GM21360 (cell line): ENCODE results near the gene RDH11.
"Not testable (repeated sequence)": the region's sequence is repeated elsewhere in the genome, so short reads cannot be mapped to it uniquely, and the experiment has no call there.

ENCODE experiments used
- ATAC-seq: cut with Tn5 transposase; IDR thresholded peaks from one replicate; pipeline ENCODE4 v1.9.1; 2021; ENCODE audit warnings: mild to moderate bottlenecking, moderate library complexity; ENCODE audit not compliant: unreplicated experiment

RDH11 gene

DNA sequence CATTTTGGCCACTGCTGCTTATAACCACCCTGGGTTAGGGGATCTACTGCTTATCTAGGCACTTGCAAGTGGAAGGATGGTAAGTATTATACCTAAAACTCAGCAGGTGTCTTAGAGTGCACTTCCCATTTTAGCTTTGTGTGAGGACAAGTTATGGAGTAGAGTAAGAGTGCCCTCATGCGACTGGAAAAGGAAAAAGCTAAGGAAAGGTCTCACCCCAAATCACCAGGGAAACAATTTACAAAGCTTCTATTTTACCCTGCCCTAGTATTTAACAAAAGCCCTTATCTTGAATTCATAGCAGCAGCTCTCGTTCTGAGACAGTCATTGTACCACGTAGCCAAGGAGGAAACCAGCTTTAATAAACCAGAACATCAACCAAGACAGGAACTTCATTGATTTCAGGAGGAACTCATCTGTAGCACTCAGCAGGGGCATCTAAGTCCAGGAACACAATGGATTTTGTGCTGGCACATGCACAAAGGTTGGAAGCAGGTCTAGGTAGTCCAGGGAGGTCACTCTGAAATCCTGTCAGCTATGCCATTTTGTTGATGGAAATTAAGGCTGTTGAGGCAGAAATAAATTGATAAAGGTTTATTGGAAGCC lies 9.0 kb upstream of the RDH11 start:
- ATAC-seq, result no peak

GRCh38 chr14:67703997-67704396 lies 8.4 kb upstream of the RDH11 start:
- no peak for ATAC-seq

DNA sequence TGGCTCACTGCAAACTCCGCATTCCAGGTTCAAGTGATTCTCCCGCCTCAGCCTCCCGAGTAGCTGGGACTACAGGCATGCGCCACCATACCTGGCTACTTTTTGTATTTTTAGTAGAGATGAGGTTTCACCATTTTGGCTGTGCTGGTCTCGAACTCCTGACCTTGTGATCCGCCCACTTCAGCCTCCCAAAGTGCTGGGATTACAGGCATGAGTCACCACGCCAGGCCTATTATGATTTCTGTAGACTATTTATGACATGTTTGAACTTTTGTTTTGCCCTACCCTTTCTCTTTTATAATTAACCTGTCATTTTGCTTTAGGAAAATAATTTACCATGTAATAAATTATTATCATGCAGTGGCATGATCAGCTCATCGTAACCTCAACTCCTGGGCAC lies 5.9 kb upstream of the RDH11 start, which contains the start of gene RDH12:
RDH12 (plus strand) TSS at position 395 of the 400 bp plus-strand sequence. CDS start 20,757 bp downstream, outside the sequence.
- not testable (repeated sequence) for ATAC-seq

DNA sequence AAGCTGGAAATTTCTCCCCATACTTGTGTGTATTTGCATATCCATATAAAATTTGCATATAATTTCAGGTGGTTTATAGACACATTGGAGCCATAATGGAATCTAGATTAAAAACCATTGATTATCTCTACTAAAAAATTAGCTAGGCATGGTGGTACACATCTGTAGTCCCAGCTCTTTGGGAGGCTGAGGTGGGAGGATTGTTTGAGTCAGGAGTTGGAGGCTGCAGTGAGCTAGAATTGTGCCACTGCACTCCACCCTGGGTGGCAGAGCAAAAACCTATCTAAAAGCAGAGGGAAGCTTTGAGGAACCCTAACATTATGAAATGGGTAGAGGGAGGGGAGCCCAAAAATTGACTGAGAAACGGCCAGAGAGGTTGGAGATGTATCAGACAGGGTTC lies 2.6 kb upstream of the RDH11 start:
- no peak for ATAC-seq

- ATAC-seq, result no peak
These were observed 1.4 kb upstream of the RDH11 start for GRCh38 chr14:67697006-67697405.

- peak; percentile 90 for ATAC-seq
These were observed 672 bp downstream of the RDH11 start for GRCh38 chr14:67694791-67695393.

- no peak for ATAC-seq
These were observed 5.6 kb downstream of the RDH11 start for GRCh38 chr14:67690011-67690410.

DNA sequence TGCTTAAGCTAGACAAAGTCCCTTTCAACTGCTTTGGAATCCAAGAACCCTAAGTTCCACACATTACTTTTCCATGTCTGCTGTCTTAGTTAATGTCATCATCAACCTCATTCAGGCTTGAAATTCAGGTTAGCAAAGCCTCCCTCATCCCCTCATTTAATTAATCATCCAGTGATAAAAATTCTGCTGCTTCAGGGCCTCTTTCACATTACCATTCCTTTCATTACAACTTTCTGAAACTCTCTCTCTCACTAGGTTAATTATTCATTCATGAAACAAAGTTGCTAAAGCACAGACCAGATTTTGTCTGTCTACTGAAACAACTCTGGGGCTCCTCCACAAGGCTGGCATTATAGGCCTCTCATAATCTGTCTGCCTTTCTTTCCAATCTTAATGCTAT lies 11.7 kb downstream of the RDH11 start:
- ATAC-seq, result no peak

DNA sequence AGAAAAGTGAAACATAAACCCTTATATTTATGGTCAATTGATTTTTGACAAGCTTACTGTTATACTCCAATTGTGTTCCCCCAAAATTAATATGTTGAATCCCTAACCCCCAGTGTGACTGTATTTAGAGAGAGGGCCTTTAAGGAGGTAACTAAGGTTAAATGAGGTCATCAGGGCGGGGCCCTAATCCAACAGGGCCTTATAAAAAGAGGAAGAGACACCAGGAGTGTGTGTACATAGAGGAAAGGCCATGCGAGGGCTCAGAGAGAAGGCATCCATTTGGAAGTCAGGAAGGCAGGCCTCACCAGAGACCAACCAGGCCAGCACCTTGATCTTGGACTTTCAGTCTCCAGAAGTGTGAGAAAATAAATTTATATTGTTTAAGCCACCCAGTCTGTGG lies 14.6 kb downstream of the RDH11 start:
- no peak for ATAC-seq

- peak; percentile 97 for ATAC-seq
These were observed 15.4 kb downstream of the RDH11 start for GRCh38 chr14:67680121-67680602.

DNA sequence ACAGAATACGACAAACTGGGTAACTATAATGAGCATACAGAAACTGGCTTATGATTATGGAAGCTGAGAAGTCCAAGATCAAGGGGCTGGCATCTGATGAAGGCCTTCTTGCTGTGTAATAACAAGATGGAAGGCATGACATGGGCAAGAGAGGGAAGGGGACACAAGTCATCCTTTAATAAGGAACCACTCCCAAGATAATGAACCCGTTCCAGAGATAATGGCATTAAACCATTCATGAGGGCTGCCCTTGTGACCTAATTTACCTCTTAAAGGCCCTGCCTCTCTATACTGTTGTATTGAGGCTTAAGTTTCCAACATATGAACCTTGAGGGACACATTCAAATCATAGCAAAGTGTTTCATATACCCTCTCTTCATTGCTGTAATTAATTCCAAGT lies 16.6 kb downstream of the RDH11 start:
- ATAC-seq, result no peak

GRCh38 chr14:67675219-67675582 lies 20.4 kb downstream of the RDH11 start:
- no peak for ATAC-seq

- peak; percentile 92 for ATAC-seq
These were observed 20.9 kb downstream of the RDH11 start, which contains the start of gene VTI1B for GRCh38 chr14:67674480-67675218. Gene VTI1B, minus strand, starts transcription at chr14:67674632. Its CDS starts 143 bp downstream, at chr14:67674489.

DNA sequence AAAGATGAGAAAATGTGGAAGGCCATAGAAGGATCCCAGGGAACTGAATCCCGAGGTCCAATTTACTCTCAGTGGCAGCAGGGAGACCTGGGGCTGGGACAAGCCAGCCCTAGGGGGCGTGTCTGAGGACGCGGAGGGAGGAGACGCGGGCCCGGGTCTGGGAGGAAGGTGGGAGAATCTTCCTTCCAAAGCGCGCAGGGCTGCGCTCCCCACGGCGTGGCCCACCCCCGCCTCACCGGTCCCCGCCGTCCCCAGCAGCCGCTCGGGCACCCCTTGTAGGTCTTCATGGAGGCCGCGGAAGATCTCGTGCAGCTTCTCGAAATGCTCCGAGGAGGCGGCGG lies 21.5 kb downstream of the RDH11 start:
- peak; percentile 48 for ATAC-seq

- no peak for ATAC-seq
These were observed 22.1 kb downstream of the RDH11 start for GRCh38 chr14:67673451-67673850.

- ATAC-seq, result no peak
These were observed 27.0 kb downstream of the RDH11 start for GRCh38 chr14:67668559-67668958.

DNA sequence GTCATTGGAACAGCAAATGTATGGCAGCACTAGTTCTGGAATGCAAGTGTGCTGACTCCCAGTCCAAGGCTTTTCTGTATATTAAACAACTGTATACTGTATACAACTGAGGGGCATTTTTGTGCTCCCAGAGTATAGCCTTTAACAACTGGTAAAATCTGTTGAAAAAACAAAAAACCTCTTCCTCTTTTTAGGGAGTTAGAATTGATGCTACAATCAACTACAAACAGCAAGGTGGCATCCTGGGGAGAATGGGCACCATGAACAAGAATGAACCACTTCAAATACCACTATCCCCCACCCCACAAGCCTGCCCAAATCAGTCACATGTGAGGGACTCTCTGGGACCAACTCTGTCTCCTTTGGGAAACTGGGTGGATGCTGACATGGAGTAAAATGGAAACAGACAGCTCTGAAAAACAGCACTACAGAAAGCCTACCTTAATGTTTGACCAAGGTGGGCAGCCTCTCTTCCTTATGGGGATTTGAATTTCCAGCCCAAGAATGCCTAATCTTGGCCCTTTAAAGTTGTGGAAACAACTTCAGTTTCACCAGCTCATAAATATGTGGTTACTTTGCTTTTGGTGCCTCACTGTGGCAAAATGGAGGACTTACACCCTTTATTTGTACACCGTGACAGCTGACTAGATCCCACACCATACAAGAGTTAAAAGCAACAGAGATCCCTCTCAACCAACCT lies 28.7 kb downstream of the RDH11 start:
- ATAC-seq, result no peak

GRCh38 chr14:67665868-67666267 lies 29.7 kb downstream of the RDH11 start:
- no peak for ATAC-seq

DNA sequence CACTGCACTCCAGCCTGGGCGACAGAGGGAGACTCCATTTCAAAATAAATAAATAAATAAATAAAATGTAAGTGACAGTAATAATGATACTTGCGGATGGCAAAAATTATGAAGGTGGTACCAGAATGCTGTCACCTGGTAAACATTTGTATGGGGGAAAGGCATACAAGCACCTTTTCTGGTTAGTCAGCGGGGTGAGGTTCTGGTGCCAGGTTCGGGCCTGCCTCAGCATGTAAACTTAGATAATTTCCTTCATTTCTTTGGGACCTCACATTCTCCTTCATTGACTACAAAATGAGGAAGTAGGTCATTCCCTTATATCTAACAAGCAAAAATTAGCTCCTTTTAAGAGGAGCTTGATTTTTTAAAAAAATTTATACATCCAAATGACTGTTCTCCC lies 31.9 kb downstream of the RDH11 start:
- ATAC-seq, result no peak

DNA sequence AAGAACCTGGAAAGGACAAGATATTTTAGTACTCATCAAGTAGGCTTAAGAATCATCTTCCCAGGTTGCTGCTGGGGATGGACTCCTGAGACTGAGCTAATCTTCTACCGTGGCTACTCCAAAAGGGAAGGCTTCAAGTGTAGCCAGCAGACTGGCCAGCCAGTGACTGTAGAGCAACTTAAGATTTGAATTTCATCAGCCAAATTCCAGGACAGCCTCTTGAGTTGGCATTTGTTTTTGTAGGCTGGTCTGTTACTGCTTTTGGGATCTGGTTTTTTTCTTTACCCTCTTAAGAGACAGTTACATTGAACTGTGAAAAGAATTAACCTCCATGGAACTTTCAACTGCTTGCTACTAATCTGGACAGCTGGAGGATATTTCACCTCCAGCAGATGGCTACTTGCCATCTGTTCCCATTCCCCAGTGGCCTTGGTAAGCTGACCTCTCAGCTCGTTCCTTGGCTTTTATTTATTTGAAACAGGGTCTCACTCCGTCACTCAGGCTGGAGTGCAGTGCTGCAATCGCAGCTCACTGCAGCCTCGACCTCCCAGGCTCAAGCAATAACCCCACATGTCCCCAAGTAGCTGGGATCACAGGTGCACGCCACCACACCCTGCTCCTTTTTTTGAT lies 41.8 kb downstream of the RDH11 start:
- no peak for ATAC-seq

GRCh38 chr14:67652189-67652588 lies 43.4 kb downstream of the RDH11 start:
- ATAC-seq, result no peak
